Pancreas (tissue), 10 donors: Measurements from ENCODE around the gene GAN. TPM values are rescaled to one million over a fixed set of nuclear protein-coding genes. Genes with fewer than 3 reads are reported as not detected.

Experiments used
- ATAC-seq, 4 donors: fragments of 200-7000 bp; cut with Tn5 transposase; one replicate each; pipeline versions ENCODE4 v1.8.0 to v1.9.1; 2020; ENCODE audit warnings: mild to moderate bottlenecking in 4 of 4, moderate library complexity in 4 of 4
- DNase-seq, 6 donors: peaks; one replicate each; pipeline ENCODE4 v3.0.0-alpha.2; 2020
- FAIRE-seq: peaks from 2 replicates; lab custom pipeline; 2012; peaks lifted over from hg19 to GRCh38; lab: Jason Lieb, UNC
- H3K27ac ChIP-seq, 4 donors: fragments of 200-600 bp; sonication (generic); 1 replicate in 3 of 4; 2 replicates in 1 of 4; pipeline versions ENCODE4 v1.5.0 to v1.8.0; 2020
- H3K27me3 ChIP-seq, 4 donors: fragments of 200-600 bp; one replicate each; pipeline ENCODE4 v1.8.0; 2021
- H3K36me3 ChIP-seq, 3 donors: fragments of 200-600 bp; sonication (generic) in 1 of 3; one replicate each; pipeline versions ENCODE4 v1.5.0 to v1.8.0; 2020 to 2021
- H3K4me1 ChIP-seq, 3 donors: fragments of 200-600 bp; one replicate each; pipeline ENCODE4 v1.8.0; 2021
- H3K4me3 ChIP-seq, 4 donors: fragments of 200-600 bp; sonication (generic) in 2 of 4; one replicate each; pipeline versions ENCODE4 v1.5.0 to v1.8.0; 2020 to 2021
- H3K9me3 ChIP-seq, 4 donors: fragments of 200-600 bp; one replicate each; pipeline ENCODE4 v1.8.0; 2021
- WGBS, 2 donors: extraction: QIAGEN DNeasy Blood & Tissue Kit; methylation state at CpG; one replicate each; pipeline ENCODE4 v1.1.7; 2013; 5-methylcytosine and 5-hydroxymethylcytosine counted together
- intact Hi-C, 3 donors: fragments of 100-400 bp; cut with DNase I; formaldehyde crosslinking; loops; one replicate each; pipeline versions ENCODE4 v1.11.1 to v1.14.2; 2022
- polyA plus RNA-seq, 2 donors: library from polyadenylated mRNA; stranded (reverse); fragments of 200-250 nt; gene quantifications; one replicate each; pipeline ENCODE4 v1.2.3, GENCODE V29; 2013
- total RNA-seq, 6 donors: library from RNA; stranded (reverse); fragmentation: NEBNext Ultra II Directional in 4 of 6; extraction: Animal tissue kit (Norgen Biotek cat#: 25700) in 4 of 6; gene quantifications; one replicate each; pipeline versions ENCODE4 v1.2.1 to v1.2.4, GENCODE V29; 2021 to 2023
- TF ChIP-seq, protein P1 (sequence below), 4 donors: fragments of 200-600 bp; sonication (generic) in 3 of 4; IDR thresholded peaks; one replicate each; pipeline versions ENCODE4 v1.5.0 to v1.8.0; 2021; ENCODE audit warnings: antibody characterized with exemption in 4 of 4
- donor health status: healthy with polysubstance abuse.
- donor health status: DM: no; HTN: no; CAD: no; lungs with moderate emphysema.
- donor health status: DM: no; HTN: no; CAD: no.
- donor health status: control.
- donor health status: control.
- donor health status: Bipolar disorder and iron deficiency.
- donor health status: DM: yes; HTN: yes; CAD: no.
- donor health status: DM: no; HTN: no; CAD: no.
- donor health status: DM: no; HTN: no; CAD: no.
- donor health status: DM: yes; HTN: yes; CAD: no.

GAN gene
- total and polyA plus RNA-seq, 8 donors, result 0.68 to 4.8 (median 3.8) TPM

- ATAC-seq (no peak), DNase-seq (no peak), FAIRE-seq (no peak)
- TF ChIP-seq, protein P1, sequence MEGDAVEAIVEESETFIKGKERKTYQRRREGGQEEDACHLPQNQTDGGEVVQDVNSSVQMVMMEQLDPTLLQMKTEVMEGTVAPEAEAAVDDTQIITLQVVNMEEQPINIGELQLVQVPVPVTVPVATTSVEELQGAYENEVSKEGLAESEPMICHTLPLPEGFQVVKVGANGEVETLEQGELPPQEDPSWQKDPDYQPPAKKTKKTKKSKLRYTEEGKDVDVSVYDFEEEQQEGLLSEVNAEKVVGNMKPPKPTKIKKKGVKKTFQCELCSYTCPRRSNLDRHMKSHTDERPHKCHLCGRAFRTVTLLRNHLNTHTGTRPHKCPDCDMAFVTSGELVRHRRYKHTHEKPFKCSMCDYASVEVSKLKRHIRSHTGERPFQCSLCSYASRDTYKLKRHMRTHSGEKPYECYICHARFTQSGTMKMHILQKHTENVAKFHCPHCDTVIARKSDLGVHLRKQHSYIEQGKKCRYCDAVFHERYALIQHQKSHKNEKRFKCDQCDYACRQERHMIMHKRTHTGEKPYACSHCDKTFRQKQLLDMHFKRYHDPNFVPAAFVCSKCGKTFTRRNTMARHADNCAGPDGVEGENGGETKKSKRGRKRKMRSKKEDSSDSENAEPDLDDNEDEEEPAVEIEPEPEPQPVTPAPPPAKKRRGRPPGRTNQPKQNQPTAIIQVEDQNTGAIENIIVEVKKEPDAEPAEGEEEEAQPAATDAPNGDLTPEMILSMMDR (IDR thresholded peaks at IDR 0.05), result no peak
- intact Hi-C loops, result no loop called here
- no peak overlapping the region for H3K4me3 ChIP-seq
- no peaks in the 10 kb centered on the region for H3K27me3 ChIP-seq
- WGBS, 2 donors, result 69 to 78% methylated on average over 7 of the region's 7 CpGs
- no peaks in the 10 kb centered on the region for H3K4me1 ChIP-seq
- H3K27ac ChIP-seq, result no peak overlapping the region
- no peaks in the 10 kb centered on the region for H3K9me3 ChIP-seq
- H3K36me3 ChIP-seq, result no peaks in the 10 kb centered on the region
Observed at GRCh38 chr16:81296631-81297030, 18.1 kb upstream of the GAN start.

DNA sequence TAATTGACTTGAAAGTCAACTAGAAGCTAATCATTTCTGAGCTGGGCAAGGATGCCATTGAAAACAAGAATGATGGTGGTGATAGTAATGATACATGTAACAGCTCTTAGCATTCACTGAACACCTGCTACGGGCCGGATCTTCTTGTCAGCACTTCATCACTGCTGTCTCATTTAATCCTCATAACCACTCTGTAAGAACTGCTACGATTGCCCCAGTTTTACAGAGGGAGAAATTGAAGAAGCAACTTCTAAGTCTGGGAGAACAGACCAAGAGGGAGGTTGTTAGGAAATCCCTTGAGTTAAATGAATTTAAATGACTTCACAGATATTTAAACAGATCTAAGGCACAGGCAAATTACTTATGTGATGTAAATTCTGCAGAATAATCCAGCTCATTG is 7.0 kb upstream of the GAN start:
- TF ChIP-seq, protein P1 (IDR thresholded peaks at IDR 0.05), result no peak
- H3K27ac ChIP-seq, result no peak overlapping the region
- 80 to 91% methylated on average over 3 of the region's 3 CpGs for WGBS, 2 donors
- H3K4me1 ChIP-seq, result no peaks in the 10 kb centered on the region
- H3K27me3 ChIP-seq, result no peaks in the 10 kb centered on the region
- no peaks in the 10 kb centered on the region for H3K36me3 ChIP-seq
- no peak for FAIRE-seq
- no peak for DNase-seq
- no peaks in the 10 kb centered on the region for H3K9me3 ChIP-seq
- intact Hi-C loops, result no loop called here
- ATAC-seq, result no peak
- no peak overlapping the region for H3K4me3 ChIP-seq

DNA sequence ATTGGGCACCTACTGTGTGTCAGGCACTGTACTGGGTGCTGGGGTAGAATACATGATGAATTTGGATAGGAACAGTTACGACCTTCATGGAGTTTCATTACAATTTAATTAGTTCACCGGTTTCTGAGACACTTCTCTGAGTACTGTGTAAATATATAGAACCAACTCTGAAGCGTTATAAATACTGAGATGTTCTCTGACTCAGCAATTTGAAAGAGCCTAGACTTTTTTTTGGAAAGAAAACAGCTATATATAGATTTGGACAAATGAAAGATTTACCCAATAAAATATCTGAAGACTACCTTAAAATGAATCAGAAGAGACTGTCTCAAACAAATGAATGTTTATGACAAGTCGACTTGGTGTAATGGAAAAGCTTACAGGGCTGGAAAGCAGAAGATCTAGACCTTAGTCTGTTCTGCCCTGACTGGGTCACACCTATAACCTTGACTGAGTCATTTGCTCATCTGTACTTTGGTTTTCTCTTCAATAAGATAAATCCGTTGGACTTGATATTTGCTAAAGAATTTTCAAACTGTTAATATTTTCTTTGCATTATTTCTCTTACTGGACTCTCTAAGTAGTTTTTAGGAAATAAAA is 4.6 kb upstream of the GAN start:
- Histone ChIP-seq H3K4me3 (no peak overlapping the region), H3K9me3 (no peaks in the 10 kb centered on the region), H3K27me3 (no peaks in the 10 kb centered on the region), H3K4me1 (peaks cover 0 to 9% (median 5%) of the 10 kb centered on the region in 3 donors), H3K27ac (no peak overlapping the region), H3K36me3 (no peaks in the 10 kb centered on the region)
- TF ChIP-seq, protein P1 (IDR thresholded peaks at IDR 0.05), result no peak
- DNase-seq (no peak), FAIRE-seq (no peak), ATAC-seq (no peak)
- WGBS, 2 donors, result 64 to 67% methylated on average over 5 of the region's 5 CpGs
- intact Hi-C loops, result no loop called here

DNA sequence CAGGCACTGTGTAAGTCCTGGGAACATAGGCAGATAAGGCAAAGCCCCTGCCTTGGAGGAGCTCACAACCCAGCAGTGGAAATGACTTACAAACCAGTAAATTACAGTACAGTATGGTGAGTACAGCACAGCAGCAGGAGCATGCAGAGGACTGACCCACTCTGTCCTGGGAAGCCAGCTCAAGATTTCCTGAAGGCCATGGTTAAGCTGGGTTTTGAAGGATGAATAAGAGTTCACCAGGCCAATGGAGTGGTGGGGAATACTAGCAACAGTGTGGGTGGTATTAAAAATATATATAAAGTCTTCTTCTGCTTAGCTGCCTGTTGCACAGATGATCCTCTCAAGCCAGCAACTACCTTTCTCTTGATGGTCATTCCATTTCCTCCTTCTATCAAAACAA is 3.0 kb upstream of the GAN start:
- intact Hi-C loops, result no loop called here
- Histone ChIP-seq H3K9me3 (no peaks in the 10 kb centered on the region), H3K27me3 (no peaks in the 10 kb centered on the region), H3K4me3 (no peak overlapping the region), H3K4me1 (peaks cover 0 to 15% (median 5%) of the 10 kb centered on the region in 3 donors), H3K36me3 (no peaks in the 10 kb centered on the region), H3K27ac (no peak overlapping the region)
- TF ChIP-seq, protein P1 (IDR thresholded peaks at IDR 0.05), result no peak
- FAIRE-seq (no peak), ATAC-seq (no peak), DNase-seq (no peak)
